Measurements from ENCODE around the gene FLT3.
"Not testable (repeated sequence)": the region's sequence is repeated elsewhere in the genome, so short reads cannot be mapped to it uniquely, and the experiment has no call there.

FLT3 gene

DNA sequence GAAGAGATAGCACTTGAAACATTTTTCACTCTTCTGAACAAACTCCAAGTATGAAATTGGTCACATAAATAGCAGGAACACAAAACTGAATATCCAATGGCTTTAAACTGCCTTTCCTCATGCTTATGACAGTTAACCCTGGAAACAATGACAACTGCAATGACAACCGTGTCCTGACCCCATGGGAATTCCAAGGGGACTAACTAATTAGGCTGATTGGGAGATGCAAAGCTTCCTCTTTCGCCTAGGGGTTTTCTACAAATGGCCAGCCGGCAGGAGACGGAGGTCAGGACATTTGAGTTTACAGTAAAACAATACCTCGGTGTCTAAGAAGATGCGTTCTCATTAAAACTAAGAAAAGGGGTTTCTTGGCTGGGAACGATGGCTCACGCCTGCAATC lies 58.9 kb downstream of the FLT3 start:
- Histone ChIP-seq H3K9me3 (ENCODE audit: control insufficient read depth, low read length) (peaks cover 3% of the 10 kb centered on the region), H3K4me3 (ENCODE audit: extremely low read depth, insufficient read depth, low read length, poor library complexity, severe bottlenecking) (no peak overlapping the region), H3K27ac (ENCODE audit: low read depth, low read length, severe bottlenecking) (no peak overlapping the region), H3K4me1 (ENCODE audit: control insufficient read depth, insufficient read depth, low read length, poor library complexity, severe bottlenecking) (peaks cover 5% of the 10 kb centered on the region), H3K36me3 (ENCODE audit: control insufficient read depth, insufficient read depth, low read length) (no peaks in the 10 kb centered on the region)
- WGBS, 2 experiments (ENCODE audit: insufficient coverage in 2 of 2): 55 to 57% methylated on average over 8 of the region's 8 CpGs

- Histone ChIP-seq H3K36me3 (ENCODE audit: control insufficient read depth, insufficient read depth, low read length) (no peaks in the 10 kb centered on the region), H3K9me3 (ENCODE audit: control insufficient read depth, low read length) (peaks cover 3% of the 10 kb centered on the region), H3K27ac (ENCODE audit: low read depth, low read length, severe bottlenecking) (no peak overlapping the region), H3K4me1 (ENCODE audit: control insufficient read depth, insufficient read depth, low read length, poor library complexity, severe bottlenecking) (peaks cover 5% of the 10 kb centered on the region), H3K4me3 (ENCODE audit: extremely low read depth, insufficient read depth, low read length, poor library complexity, severe bottlenecking) (no peak overlapping the region)
- WGBS, 2 experiments (ENCODE audit: insufficient coverage in 2 of 2): 87 to 90% methylated on average over 3 of the region's 4 CpGs
Measured at GRCh38 chr13:28041031-28041461, 59.3 kb downstream of the FLT3 start.

DNA sequence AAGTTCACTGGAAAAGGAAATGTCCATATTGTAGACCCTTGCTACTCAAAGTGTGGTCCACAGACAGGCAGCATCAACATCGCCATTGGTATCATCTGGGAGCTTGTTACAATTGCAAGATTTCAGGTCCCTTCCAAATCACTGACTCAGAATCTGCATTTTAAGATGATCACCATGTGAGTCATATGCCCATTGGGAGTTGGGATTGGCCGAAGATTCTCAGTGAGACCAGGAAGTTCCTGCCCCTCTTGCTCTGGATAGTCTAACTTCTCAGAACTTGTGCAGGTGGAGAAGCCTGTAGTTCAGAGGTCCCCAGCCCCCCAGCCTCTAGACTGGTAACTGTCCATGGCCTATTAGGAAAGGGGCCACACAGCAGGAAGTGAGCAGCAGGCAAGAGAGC lies 63.0 kb downstream of the FLT3 start:
- Histone ChIP-seq H3K4me1 (ENCODE audit: control insufficient read depth, insufficient read depth, low read length, poor library complexity, severe bottlenecking) (peaks cover 5% of the 10 kb centered on the region), H3K4me3 (ENCODE audit: extremely low read depth, insufficient read depth, low read length, poor library complexity, severe bottlenecking) (no peak overlapping the region), H3K36me3 (ENCODE audit: control insufficient read depth, insufficient read depth, low read length) (no peaks in the 10 kb centered on the region), H3K27ac (ENCODE audit: low read depth, low read length, severe bottlenecking) (no peak overlapping the region), H3K9me3 (ENCODE audit: control insufficient read depth, low read length) (peaks cover 3% of the 10 kb centered on the region)
- WGBS, 2 experiments (ENCODE audit: insufficient coverage in 2 of 2): 81 to 95% methylated on average over 1 to 2 of the region's 2 CpGs

DNA sequence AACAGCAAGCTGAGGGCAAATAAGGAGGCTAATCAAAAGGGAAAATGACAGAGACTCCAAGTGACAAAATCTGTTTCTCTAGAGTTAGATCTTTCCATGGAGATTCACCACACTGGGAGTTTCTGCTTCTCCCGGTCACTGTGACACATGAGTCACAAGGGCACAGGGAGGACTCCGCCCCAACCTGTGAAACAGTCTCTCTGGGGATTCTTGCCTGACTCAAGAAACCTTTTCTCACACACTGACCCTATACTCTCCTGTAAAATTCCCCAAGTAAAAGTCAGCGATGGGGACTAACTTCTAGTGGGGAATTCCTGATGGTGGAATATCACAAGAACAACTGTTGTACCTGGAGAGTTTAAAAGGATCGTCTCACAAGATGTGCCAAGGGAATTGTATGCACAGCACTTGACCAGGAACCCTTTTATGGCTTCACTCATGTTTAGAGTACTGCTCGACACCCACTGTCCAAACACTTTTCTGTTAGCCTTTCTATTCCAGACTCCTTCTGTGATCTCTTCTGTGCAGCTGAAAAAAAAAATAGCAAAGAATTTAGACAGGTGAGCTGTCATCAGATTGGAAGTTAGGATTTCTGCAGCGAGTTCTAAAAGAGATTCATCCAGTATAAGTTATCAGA lies 65.1 kb downstream of the FLT3 start:
- H3K27ac ChIP-seq (ENCODE audit: low read depth, low read length, severe bottlenecking): no peak overlapping the region
- H3K4me3 ChIP-seq (ENCODE audit: extremely low read depth, insufficient read depth, low read length, poor library complexity, severe bottlenecking): no peak overlapping the region
- 57 to 69% methylated on average over 3 to 4 of the region's 6 CpGs for WGBS, 2 experiments (ENCODE audit: insufficient coverage in 2 of 2)
- H3K4me1 ChIP-seq (ENCODE audit: control insufficient read depth, insufficient read depth, low read length, poor library complexity, severe bottlenecking): peaks cover 5% of the 10 kb centered on the region
- no peaks in the 10 kb centered on the region for H3K36me3 ChIP-seq (ENCODE audit: control insufficient read depth, insufficient read depth, low read length)
- H3K9me3 ChIP-seq (ENCODE audit: control insufficient read depth, low read length): peaks cover 3% of the 10 kb centered on the region

GRCh38 chr13:28033894-28034655 lies 66.3 kb downstream of the FLT3 start:
- H3K4me3 ChIP-seq (ENCODE audit: extremely low read depth, insufficient read depth, low read length, poor library complexity, severe bottlenecking): no peak overlapping the region
- H3K27ac ChIP-seq (ENCODE audit: low read depth, low read length, severe bottlenecking): no peak overlapping the region
- peaks cover 5% of the 10 kb centered on the region for H3K4me1 ChIP-seq (ENCODE audit: control insufficient read depth, insufficient read depth, low read length, poor library complexity, severe bottlenecking)
- H3K36me3 ChIP-seq (ENCODE audit: control insufficient read depth, insufficient read depth, low read length): no peaks in the 10 kb centered on the region
- peaks cover 3% of the 10 kb centered on the region for H3K9me3 ChIP-seq (ENCODE audit: control insufficient read depth, low read length)
- 97 to 99% methylated on average over 5 to 7 of the region's 8 CpGs for WGBS, 2 experiments (ENCODE audit: insufficient coverage in 2 of 2)

DNA sequence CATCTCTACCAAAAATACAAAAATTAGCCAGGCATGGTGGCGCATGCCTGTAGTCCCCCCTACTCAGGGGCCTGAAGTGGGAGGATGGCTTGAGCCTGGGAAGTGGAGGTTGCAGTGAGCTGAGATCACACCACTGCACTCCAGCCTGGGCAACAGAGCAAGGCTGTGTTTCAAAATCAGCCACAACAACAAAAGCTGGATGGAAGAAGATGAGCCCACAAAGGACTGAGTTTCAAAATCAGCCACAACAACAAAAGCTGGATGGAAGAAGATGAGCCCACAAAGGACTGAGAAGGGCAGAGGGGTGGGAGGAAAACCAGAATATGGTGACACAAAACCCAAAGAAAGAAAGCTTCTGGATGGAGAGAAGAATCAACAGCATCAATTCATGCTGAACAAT lies 67.9 kb downstream of the FLT3 start:
- H3K36me3 ChIP-seq (ENCODE audit: control insufficient read depth, insufficient read depth, low read length); H3K4me3 ChIP-seq (ENCODE audit: extremely low read depth, insufficient read depth, low read length, poor library complexity, severe bottlenecking); H3K27ac ChIP-seq (ENCODE audit: low read depth, low read length, severe bottlenecking); H3K9me3 ChIP-seq (ENCODE audit: control insufficient read depth, low read length); H3K4me1 ChIP-seq (ENCODE audit: control insufficient read depth, insufficient read depth, low read length, poor library complexity, severe bottlenecking): not testable (repeated sequence)
- no CpG with 5 or more reads among the region's 1 CpG for WGBS, 2 experiments (ENCODE audit: insufficient coverage in 2 of 2)

DNA sequence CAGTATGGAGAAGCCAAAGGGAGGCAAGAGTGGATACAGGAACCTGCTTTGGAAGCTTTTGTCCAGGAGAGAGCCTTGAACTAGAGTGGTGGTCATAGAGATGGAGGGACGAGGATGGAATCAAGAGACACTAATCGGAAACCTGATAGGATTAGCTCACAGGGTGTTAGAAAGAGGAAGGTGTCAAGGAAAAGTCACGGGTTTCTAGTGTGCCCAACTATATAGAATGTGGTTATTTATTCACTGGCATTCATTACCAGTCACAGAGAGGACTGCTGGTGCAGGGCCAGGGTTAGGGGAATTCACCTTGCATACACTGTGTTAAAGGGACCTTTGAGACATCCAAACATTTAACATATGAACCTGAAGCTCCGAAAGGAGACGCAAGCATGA lies 68.5 kb downstream of the FLT3 start:
- H3K27ac ChIP-seq (ENCODE audit: low read depth, low read length, severe bottlenecking): no peak overlapping the region
- no peaks in the 10 kb centered on the region for H3K4me1 ChIP-seq (ENCODE audit: control insufficient read depth, insufficient read depth, low read length, poor library complexity, severe bottlenecking)
- no peaks in the 10 kb centered on the region for H3K36me3 ChIP-seq (ENCODE audit: control insufficient read depth, insufficient read depth, low read length)
- no peaks in the 10 kb centered on the region for H3K9me3 ChIP-seq (ENCODE audit: control insufficient read depth, low read length)
- H3K4me3 ChIP-seq (ENCODE audit: extremely low read depth, insufficient read depth, low read length, poor library complexity, severe bottlenecking): no peak overlapping the region
- WGBS, 2 experiments (ENCODE audit: insufficient coverage in 2 of 2): 87 to 100% methylated on average over 1 to 4 of the region's 5 CpGs

DNA sequence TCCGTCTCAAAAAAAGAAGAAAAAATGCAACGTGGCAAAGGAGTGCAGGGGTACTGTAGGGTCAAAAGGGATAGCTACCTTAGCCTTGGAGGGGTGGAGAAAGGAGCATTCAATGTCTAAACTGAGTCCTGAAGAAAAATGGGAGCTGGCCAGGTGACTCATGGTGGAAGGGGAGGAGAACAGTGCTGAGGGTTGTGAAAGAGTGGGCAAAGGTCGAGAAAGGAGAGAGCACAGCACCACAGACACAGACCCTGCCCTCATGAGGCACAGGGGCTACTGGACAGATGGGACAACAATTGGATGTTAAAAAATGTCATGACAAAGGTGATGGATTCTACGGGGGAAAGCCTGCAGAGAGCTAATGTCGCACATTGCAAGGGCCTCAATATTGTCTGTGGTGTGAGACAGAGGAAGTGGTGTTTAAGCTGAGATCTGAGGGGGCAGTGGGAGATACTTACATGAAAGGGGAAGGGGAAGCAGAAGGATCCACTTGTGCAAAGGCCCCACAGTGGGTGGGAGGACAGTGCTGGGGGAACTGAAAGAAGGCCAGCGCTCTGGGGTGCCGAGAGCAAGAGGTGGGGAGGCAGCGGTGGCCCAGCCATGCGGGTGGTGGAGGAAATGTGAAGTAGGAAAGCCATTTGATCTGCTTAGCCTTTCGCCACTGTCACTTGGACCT lies 69.0 kb downstream of the FLT3 start:
- Histone ChIP-seq H3K27ac (ENCODE audit: low read depth, low read length, severe bottlenecking) (no peak overlapping the region), H3K4me3 (ENCODE audit: extremely low read depth, insufficient read depth, low read length, poor library complexity, severe bottlenecking) (no peak overlapping the region), H3K36me3 (ENCODE audit: control insufficient read depth, insufficient read depth, low read length) (no peaks in the 10 kb centered on the region), H3K9me3 (ENCODE audit: control insufficient read depth, low read length) (no peaks in the 10 kb centered on the region), H3K4me1 (ENCODE audit: control insufficient read depth, insufficient read depth, low read length, poor library complexity, severe bottlenecking) (no peaks in the 10 kb centered on the region)
- 90% methylated on average over 10 of the region's 10 CpGs for WGBS, 2 experiments (ENCODE audit: insufficient coverage in 2 of 2)

- WGBS, 2 experiments (ENCODE audit: insufficient coverage in 2 of 2): 76 to 89% methylated on average over 5 to 6 of the region's 8 CpGs
- Histone ChIP-seq H3K36me3 (ENCODE audit: control insufficient read depth, insufficient read depth, low read length) (no peaks in the 10 kb centered on the region), H3K27ac (ENCODE audit: low read depth, low read length, severe bottlenecking) (no peak overlapping the region), H3K4me3 (ENCODE audit: extremely low read depth, insufficient read depth, low read length, poor library complexity, severe bottlenecking) (no peak overlapping the region), H3K9me3 (ENCODE audit: control insufficient read depth, low read length) (no peaks in the 10 kb centered on the region), H3K4me1 (ENCODE audit: control insufficient read depth, insufficient read depth, low read length, poor library complexity, severe bottlenecking) (peaks cover 10% of the 10 kb centered on the region)
Measured at GRCh38 chr13:28027607-28028364, 72.6 kb downstream of the FLT3 start.

DNA sequence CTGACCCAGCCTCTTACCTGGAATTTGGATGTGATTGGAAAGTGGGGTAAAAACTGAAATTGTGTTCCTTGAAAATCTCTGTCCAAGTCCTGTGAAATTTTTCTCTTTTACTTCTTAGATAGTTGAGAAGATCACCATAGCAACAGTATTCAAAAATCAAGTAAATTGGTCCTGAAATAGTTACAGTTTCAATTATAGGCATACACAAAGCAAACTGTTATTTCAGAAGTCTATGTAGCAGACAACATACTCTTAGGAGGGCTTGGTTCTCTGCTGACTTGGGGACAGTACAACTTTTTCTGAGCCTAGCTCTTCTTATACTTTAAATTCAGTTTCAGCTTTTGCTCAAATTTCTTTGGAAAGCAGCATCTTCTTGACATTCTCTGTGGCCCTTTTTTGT lies 73.3 kb downstream of the FLT3 start:
- Histone ChIP-seq H3K36me3 (ENCODE audit: control insufficient read depth, insufficient read depth, low read length) (no peaks in the 10 kb centered on the region), H3K9me3 (ENCODE audit: control insufficient read depth, low read length) (no peaks in the 10 kb centered on the region), H3K4me1 (ENCODE audit: control insufficient read depth, insufficient read depth, low read length, poor library complexity, severe bottlenecking) (peaks cover 14% of the 10 kb centered on the region), H3K4me3 (ENCODE audit: extremely low read depth, insufficient read depth, low read length, poor library complexity, severe bottlenecking) (no peak overlapping the region), H3K27ac (ENCODE audit: low read depth, low read length, severe bottlenecking) (no peak overlapping the region)

All from mesodermal cell (in vitro differentiated cells).